ENCODE results near the gene PNMA8C.
A peak's percentile ranks its signal among the peaks of the same experiment; 100 is the strongest.

PNMA8C gene

DNA sequence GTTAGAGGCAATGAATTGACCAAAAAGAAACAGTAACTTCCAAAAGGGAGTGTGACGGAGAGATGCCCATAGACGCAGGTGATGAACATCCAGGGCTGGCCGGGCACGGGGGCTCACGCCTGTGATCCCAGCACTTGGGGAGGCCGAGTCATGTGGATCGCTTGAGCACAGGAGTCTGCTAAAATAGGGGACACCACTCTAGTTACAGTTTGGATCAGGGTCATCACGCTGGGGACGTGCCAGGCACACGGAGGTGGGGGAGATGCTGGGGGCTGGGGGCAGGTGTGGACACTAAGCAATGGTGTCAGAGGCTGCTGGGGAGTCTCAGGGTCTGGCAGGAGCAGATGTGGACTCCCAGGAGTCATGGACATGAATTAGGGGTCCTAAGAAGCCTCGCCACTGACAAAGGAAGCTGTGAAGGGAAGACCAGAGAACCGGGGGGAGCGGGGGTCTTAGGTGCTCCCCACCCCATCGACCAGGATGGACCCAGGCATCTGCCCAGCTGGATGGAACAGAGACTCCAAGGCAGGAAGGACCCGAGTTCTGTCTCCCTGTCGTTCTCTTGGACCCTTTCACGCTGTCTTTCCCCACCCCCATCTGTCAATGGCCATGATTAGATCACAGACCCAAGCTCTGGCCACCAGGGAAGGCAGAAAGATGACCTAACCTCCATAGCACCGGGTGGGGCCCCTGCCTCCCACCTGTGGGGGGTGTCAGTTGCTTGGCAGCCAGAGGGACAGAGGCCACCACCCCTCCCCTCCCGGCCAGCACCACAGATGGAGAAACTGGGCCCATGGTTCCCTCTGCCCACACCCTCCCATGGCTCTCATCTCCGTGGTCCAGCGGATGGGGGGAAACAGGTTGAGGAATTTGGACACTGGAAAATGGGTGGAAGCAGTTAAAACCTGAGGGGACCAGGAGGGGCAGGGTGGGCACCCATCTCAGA is 35.0 kb downstream of the PNMA8C start:
- H3K27ac ChIP-seq, result peak overlapping the region; percentile 32 to 60
- TF ChIP-seq CTCF (IDR thresholded peaks at IDR 0.05), result no peak
- no peak for DNase-seq (ENCODE audit: low spot score)
- H3K4me3 ChIP-seq, result no peak overlapping the region

DNA sequence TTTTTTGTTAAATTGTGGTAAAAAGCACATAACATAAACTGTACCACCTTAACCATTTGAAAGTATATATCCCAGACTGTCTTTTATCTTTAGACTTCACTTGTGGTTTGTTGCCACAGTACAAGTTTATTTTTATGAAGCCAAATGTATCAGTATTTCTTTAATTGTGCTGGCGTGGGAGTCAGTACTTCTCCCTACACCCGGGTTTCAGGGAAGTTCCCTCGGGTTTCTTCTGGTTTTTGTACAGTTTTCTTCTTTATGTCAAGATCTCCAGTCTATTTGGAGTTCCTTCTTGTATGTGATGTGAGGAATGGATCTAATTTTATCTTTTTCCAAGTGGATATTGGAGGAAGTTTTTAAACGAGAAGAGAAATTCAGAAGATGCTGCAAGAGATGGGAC is 35.9 kb downstream of the PNMA8C start:
- Histone ChIP-seq H3K4me3 (peak overlapping the region; percentile 34), H3K27ac (peak overlapping the region; percentile 38 to 80)
- DNase-seq (ENCODE audit: low spot score), result no peak
- no peak for TF ChIP-seq CTCF (IDR thresholded peaks at IDR 0.05)

DNA sequence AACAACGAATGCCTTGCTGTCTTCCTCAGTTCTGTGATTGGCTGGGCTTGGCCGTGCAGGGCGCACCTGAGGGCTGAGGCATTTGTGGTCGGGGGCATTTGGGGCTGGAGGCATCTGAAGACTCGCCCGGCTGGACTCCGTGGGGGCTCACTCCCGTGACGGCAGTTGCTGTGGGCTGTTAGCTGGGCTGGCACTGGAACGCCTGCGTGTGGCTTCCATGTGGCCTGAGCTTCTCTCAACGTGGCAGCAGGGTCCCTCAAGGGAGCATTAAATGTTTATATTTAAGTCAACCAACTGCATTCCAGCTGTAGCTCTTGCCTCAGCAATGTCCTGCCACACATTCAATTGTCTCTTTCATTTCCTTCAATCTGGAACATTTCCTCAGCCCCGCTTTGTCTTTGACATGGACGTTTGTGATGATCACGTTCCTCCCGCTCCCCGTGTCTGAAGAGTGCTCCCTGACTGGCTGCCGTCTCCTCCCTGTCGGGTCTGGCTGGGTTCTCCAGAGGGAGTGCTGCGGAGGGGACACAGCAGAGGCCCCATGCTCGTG is 36.4 kb downstream of the PNMA8C start:
- TF ChIP-seq CTCF (IDR thresholded peaks at IDR 0.05), result no peak
- no peak for DNase-seq (ENCODE audit: low spot score)
- H3K27ac ChIP-seq, result peak overlapping the region; percentile 38 to 80
- peak overlapping the region; percentile 34 for H3K4me3 ChIP-seq

GRCh38 chr19:46391296-46392251 is 37.2 kb downstream of the PNMA8C start:
- DNase-seq (ENCODE audit: low spot score), result no peak
- H3K4me3 ChIP-seq, result no peak overlapping the region
- TF ChIP-seq CTCF (IDR thresholded peaks at IDR 0.05), result no peak
- peak overlapping the region; percentile 38 to 80 for H3K27ac ChIP-seq

DNA sequence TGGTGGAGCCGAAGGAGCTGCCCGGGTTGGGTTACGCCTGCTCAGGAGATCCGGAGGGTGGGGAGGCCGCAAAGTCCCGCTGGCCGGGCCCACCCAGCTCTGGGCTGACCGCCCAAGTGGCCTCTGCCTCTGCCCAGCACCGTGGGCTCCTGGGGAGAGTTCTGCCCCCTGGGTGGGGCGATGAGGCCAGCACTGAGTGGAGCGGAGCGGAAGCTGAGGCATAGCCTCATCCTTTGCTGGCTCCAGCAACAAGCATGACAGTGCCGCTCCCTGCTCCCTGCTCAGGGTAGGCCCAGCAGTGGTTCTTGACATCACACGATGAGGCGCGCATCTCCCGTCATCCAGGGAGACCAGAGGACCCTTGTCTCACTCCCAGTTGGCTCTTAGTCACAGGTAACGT is 37.9 kb downstream of the PNMA8C start:
- DNase-seq (ENCODE audit: low spot score), result no peak
- H3K4me3 ChIP-seq, result no peak overlapping the region
- no peak for TF ChIP-seq CTCF (IDR thresholded peaks at IDR 0.05)
- peak overlapping the region in 1 of 2 donors; percentile 80 for H3K27ac ChIP-seq

- DNase-seq (ENCODE audit: low spot score), result no peak
- TF ChIP-seq CTCF (IDR thresholded peaks at IDR 0.05), result no peak
- Histone ChIP-seq H3K27ac (peak overlapping the region in 1 of 2 donors; percentile 80), H3K4me3 (no peak overlapping the region)
Observed at GRCh38 chr19:46390121-46390858, 38.4 kb downstream of the PNMA8C start.

Measured in coronary artery (tissue), 2 donors.